Muscle of back (tissue), 13 donors: Measurements from ENCODE around the gene ITIH5. TPM values are rescaled to one million over a fixed set of nuclear protein-coding genes. Genes with fewer than 3 reads are reported as not detected.
"Not testable (repeated sequence)": the region's sequence is repeated elsewhere in the genome, so short reads cannot be mapped to it uniquely, and the experiment has no call there.

Source experiments
- DNase-seq, 3 donors: peaks; one replicate each; pipeline versions ENCODE4 v3.0.0 to v3.0.0-alpha.2; 2013
- long read RNA-seq, 9 donors: transcript quantifications; one replicate each; lab custom pipeline, GENCODE V29; 2026
- polyA plus RNA-seq, 10 donors: library from polyadenylated mRNA; unstranded; fragments of 120-200 nt; gene quantifications; one replicate each; pipeline ENCODE4 v1.2.1, GENCODE V29; 2013; ENCODE audit not compliant: insufficient read length in 10 of 10

The ITIH5 gene
- 10 to 100 TPM; 36.9 to 67.2 (median 45.6) TPM for polyA plus RNA-seq
- long read RNA-seq, donor 1, full-length matches to known transcripts: 3 of 11 reads
- long read RNA-seq, donor 1, partial matches to known transcripts: 8 of 11 reads
- long read RNA-seq, donor 1, other reads (novel, unspliced or antisense): 0 of 11 reads
- long read RNA-seq, donor 2, full-length matches to known transcripts: 2 of 2 reads
- long read RNA-seq, donor 2, partial matches to known transcripts: 0 of 2 reads
- long read RNA-seq, donor 2, other reads (novel, unspliced or antisense): 0 of 2 reads
- long read RNA-seq, donor 3: 0 reads
- long read RNA-seq, donor 4, full-length matches to known transcripts: 2 of 2 reads
- long read RNA-seq, donor 4, partial matches to known transcripts: 0 of 2 reads
- long read RNA-seq, donor 4, other reads (novel, unspliced or antisense): 0 of 2 reads
- long read RNA-seq, donor 5, full-length matches to known transcripts: 4 of 39 reads
- long read RNA-seq, donor 5, partial matches to known transcripts: 35 of 39 reads
- long read RNA-seq, donor 5, other reads (novel, unspliced or antisense): 0 of 39 reads
- long read RNA-seq, donor 6, full-length matches to known transcripts: 7 of 12 reads
- long read RNA-seq, donor 6, partial matches to known transcripts: 5 of 12 reads
- long read RNA-seq, donor 6, other reads (novel, unspliced or antisense): 0 of 12 reads
- long read RNA-seq, donor 7, full-length matches to known transcripts: 5 of 10 reads
- long read RNA-seq, donor 7, partial matches to known transcripts: 5 of 10 reads
- long read RNA-seq, donor 7, other reads (novel, unspliced or antisense): 0 of 10 reads
- long read RNA-seq, donor 8, full-length matches to known transcripts: 2 of 9 reads
- long read RNA-seq, donor 8, partial matches to known transcripts: 7 of 9 reads
- long read RNA-seq, donor 8, other reads (novel, unspliced or antisense): 0 of 9 reads
- long read RNA-seq, donor 9, full-length matches to known transcripts: 1 of 1 reads
- long read RNA-seq, donor 9, partial matches to known transcripts: 0 of 1 reads
- long read RNA-seq, donor 9, other reads (novel, unspliced or antisense): 0 of 1 reads

- DNase-seq: peak in 2 of 3 donors; percentile 15 to 65
These were observed at the start of gene ITIH5 for GRCh38 chr10:7666253-7667023. Gene ITIH5 (minus strand): TSS chr10:7666966. CDS start chr10:7666892, 74 bp downstream.

- DNase-seq: no peak
These were observed 48.7 kb upstream of the ITIH5 start for GRCh38 chr10:7715515-7715914.

DNA sequence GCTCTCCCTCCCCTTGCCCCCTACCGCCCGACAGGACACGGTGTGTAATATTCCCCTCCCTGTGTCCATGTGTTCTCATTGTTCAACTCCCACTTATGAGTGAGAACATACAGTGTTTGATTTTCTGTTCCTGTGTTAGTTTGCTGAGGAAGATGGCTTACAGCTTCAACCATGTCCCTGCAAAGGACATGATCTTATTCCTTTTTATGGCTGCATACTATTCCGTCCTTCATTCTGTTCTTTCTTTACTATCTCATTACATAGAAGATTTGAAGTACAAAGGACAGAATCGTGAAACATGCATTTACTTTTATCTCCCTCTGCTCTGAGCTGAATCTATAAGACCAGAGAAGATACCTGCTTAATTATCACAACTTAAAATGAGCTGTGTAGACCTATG lies 44.3 kb upstream of the ITIH5 start:
- DNase-seq: not testable (repeated sequence)

DNA sequence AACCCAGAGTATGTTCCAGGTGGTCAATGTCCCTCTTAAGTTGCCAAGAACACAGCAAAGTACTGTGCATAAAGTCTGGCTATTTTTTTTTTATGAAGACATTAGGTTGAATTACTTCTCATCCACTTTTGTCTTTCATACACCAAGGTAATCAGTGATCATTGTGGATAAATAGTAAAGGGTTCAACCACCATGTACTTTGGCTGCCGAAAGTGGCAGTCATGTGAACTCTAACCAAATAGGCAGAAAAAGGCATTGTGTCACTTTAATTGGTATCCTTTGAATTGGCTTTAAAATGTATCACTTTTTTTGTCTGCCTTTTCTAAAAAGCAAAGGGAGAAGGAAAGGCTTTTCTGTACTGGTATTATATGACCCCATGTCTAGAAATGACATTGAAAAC lies 43.7 kb upstream of the ITIH5 start:
- no peak for DNase-seq

DNA sequence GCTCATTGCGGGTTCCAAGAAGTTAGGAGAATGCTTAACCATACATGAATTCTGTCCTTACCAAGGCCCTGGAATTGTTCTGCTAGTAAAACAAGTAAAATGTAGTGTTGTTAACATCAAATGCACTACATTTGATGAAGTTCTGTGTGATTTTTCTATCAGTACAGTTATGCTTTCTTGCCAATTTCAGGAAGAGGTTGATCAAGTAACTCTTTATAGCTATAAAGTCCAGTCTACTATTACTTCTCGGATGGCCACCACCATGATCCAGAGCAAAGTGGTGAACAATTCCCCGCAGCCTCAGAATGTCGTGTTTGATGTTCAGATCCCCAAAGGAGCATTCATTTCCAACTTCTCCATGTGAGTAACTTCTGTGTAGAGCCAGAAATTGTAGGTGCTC lies 42.1 kb upstream of the ITIH5 start:
- no peak for DNase-seq

DNA sequence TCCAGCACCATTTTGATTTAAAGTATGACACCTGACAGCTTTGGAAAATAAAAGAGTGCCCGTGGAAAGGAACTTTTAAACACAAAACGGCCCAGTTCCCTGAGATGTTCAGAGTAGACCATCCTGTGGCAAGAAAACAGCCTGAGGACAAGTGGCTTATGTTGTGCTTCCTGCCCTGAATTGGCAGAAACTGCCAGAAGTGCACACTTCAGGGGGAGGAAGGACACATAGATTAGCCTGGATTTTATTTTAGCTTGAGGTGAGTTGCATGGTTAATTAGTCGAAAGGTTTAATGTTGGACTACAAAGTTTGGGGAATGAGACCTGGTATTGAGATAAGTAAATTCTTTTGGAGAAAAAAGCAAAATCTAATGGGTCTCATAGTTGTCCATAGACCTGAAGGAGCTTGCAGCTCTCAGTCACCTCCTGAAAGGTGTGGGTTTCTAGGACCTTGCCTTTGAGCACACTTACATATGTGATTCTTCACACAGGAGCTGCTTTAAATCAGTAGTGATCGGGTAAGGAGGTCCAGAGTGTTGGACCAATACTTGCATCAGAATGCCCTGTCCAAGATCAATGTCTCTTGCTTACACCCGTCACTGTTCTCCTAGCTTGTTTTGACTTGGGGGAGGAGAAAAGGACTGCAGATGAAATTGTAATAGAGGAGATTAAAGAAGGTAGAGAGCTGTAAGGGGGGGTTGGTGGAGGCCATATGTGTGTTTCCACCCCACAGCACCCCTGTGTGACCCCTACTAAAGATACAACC lies 41.3 kb upstream of the ITIH5 start:
- no peak for DNase-seq

GRCh38 chr10:7707102-7707501 lies 40.3 kb upstream of the ITIH5 start:
- no peak for DNase-seq

GRCh38 chr10:7706534-7707073 lies 39.8 kb upstream of the ITIH5 start:
- DNase-seq: no peak

DNA sequence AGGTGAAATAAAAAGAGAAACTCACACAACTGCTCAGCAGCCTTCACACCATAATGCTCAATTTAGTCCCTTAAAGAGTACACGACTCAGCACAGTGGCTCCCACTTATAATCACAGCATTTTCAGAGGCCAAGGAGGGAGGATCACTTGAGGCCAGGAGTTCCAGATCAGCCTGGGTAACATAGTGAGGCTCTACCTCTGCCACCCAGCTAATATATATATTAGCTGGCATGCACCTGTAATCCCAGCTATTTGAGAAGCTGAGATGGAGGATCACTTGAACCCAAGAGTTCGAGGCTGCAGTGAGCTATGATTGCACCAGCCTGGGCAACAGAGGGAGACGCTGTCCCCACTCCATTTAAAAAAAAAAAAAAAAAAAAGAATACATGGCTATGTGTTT lies 38.6 kb upstream of the ITIH5 start:
- no peak for DNase-seq

GRCh38 chr10:7704071-7705016 lies 37.6 kb upstream of the ITIH5 start:
- peak in 1 of 3 donors; percentile 19 for DNase-seq

DNA sequence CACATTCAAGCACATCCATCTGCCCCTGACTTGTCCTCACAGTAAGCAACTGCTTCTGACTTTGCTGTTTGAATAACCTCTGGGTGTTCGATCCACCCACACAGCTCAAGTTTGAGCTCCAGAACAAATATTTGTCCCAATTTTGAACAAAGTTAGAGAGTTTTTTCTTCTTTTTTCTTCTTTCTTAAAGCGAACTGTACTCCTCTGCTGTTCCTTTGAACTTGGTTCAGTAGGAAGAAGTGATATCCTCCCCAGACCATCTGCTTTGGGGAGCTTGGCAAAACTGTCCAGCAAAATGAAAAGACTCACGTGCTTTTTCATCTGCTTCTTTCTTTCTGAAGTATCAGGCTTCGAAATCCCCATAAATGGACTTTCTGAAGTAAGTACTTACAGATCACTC lies 36.4 kb upstream of the ITIH5 start, which contains the start of gene ITIH2:
TSS of gene ITIH2 (plus strand) at position 177 of the 400 bp plus-strand sequence. CDS start at position 296, 119 bp downstream.
- DNase-seq: peak in 1 of 3 donors; percentile 29

- DNase-seq: no peak
These were observed 35.6 kb upstream of the ITIH5 start for GRCh38 chr10:7702288-7702812.

GRCh38 chr10:7701158-7701742 lies 34.5 kb upstream of the ITIH5 start:
- DNase-seq: no peak

- no peak for DNase-seq
These were observed 33.9 kb upstream of the ITIH5 start for GRCh38 chr10:7700577-7701125.

DNA sequence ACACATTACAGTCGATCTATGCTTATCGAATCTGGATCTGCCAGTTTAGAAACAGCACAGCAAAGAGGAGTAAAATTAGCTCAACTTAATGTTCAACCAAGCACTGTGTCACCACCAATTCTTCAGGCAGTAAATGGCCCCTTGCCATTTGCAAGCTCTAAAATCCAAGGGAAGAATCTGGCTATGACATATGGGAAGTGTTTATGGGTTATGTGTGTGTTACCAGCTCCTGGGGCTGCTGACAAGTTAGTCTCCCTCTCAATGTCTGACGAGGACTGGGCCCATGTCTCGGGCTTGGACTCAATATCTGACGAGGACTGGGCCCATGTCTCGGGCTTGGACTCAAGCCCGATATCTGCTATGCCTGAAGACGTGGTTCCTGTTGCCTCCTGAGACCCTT lies 30.7 kb upstream of the ITIH5 start:
- DNase-seq: no peak

GRCh38 chr10:7696545-7696944 lies 29.8 kb upstream of the ITIH5 start:
- DNase-seq: no peak

DNA sequence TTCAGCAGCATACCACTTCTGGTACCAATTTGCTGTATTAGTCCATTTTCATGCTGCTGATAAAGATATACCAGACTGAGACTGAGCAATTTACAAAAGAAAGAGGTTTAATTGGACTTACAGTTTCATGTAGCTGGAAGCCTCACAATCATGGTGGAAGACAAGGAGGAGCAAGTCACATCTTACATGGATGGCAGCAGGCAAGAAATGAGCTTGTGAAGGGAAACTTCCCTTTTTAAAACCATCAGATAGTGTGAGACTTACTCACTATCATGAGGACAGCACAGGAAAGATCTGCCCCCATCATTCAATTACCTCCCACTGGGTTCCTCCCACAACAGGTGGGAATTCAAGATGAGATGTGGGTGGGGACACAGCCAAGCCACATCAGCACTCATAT lies 26.4 kb upstream of the ITIH5 start:
- not testable (repeated sequence) for DNase-seq

GRCh38 chr10:7692368-7692767 lies 25.6 kb upstream of the ITIH5 start:
- not testable (repeated sequence) for DNase-seq
